Measurements from ENCODE around the gene MPV17L.
"Not testable (repeated sequence)": the region's sequence is repeated elsewhere in the genome, so short reads cannot be mapped to it uniquely, and the experiment has no call there.

DNA sequence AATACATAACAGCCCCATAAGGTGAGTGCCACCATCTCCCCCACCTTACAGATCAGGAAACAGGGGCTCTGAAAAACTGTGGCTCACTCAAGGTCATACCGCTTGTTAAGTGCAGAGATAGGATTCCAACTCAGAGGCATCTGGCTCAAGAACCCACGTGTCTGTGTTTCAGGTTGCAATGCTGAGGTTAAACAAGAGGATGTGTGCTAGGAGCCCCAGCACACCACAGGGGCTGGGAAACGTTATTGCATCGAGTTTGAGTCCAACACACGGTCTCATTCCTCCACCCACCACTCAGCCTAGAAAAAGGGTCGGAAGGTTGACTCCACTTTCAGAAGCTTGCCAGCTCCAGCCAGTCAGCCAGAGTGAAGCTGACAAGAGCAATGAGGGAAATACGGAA lies 46.8 kb upstream of the MPV17L start:
- not testable (repeated sequence) for TF ChIP-seq POLR2A (IDR thresholded peaks at IDR 0.05)
- TF ChIP-seq, protein P1, sequence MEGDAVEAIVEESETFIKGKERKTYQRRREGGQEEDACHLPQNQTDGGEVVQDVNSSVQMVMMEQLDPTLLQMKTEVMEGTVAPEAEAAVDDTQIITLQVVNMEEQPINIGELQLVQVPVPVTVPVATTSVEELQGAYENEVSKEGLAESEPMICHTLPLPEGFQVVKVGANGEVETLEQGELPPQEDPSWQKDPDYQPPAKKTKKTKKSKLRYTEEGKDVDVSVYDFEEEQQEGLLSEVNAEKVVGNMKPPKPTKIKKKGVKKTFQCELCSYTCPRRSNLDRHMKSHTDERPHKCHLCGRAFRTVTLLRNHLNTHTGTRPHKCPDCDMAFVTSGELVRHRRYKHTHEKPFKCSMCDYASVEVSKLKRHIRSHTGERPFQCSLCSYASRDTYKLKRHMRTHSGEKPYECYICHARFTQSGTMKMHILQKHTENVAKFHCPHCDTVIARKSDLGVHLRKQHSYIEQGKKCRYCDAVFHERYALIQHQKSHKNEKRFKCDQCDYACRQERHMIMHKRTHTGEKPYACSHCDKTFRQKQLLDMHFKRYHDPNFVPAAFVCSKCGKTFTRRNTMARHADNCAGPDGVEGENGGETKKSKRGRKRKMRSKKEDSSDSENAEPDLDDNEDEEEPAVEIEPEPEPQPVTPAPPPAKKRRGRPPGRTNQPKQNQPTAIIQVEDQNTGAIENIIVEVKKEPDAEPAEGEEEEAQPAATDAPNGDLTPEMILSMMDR (IDR thresholded peaks at IDR 0.05) = not testable (repeated sequence)

Measured in body of pancreas (tissue), 4 donors.